ENCODE measurements around the gene CYP26C1. TPM values are rescaled to one million over a fixed set of nuclear protein-coding genes. Genes with fewer than 3 reads are reported as not detected.

The CYP26C1 gene
- total and polyA plus RNA-seq, 2 of the 4 experiments (the other 2 are of a cell fraction), result 0.02 TPM; not detected in 1

DNA sequence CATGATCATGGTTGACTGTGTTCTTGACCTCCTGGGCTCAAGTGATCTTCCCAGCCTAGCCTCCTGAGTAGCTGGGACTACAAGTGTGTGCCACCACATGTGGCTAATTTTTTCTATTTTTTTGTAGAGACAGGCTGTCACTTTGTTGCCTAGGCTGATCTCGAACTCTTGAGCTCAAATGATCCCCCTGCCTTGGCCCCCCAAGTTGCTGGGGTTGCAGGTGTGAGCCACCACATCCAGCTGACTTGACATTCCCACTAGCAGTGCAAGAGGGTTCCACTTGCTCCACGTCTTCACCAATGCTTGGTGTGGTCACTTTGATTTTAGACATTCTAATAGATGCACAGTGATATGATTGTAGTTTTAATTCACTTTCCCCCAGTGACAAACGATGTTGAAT, 38.2 kb downstream of the CYP26C1 start:
- Histone ChIP-seq H3K27me3 (ENCODE audit: control insufficient read depth, insufficient read depth, low read length) (peaks cover 9% of the 10 kb centered on the region), H3K79me1 (ENCODE audit: low read depth in 1 of 2, low read length in 2 of 2) (no peaks in the 10 kb centered on the region), H3K23ac (ENCODE audit: low read depth, low read length) (no peak overlapping the region), H2BK20ac (ENCODE audit: low read depth, low read length) (no peak overlapping the region), H2AK5ac (ENCODE audit: low read depth, low read length) (no peak overlapping the region), H3K4ac (ENCODE audit: low read depth, low read length) (no peak overlapping the region), H3K9ac (ENCODE audit: low read depth, low read length) (no peak overlapping the region), H3K18ac (ENCODE audit: low read depth, low read length) (no peak overlapping the region), H4K91ac (ENCODE audit: insufficient read depth, low read depth, low read length) (no peak overlapping the region), H2AFZ (replicated peaks; ENCODE audit: low read length, poor library complexity) (no peak overlapping the region), H3K4me2 (ENCODE audit: low read depth, low read length) (no peak overlapping the region), H3K27ac (ENCODE audit: insufficient read depth, low read length) (no peak overlapping the region), H4K5ac (ENCODE audit: low read depth, low read length) (no peak overlapping the region), H3K14ac (replicated peaks; ENCODE audit: low read depth, low read length) (no peak overlapping the region), H3K56ac (ENCODE audit: extremely low read depth, insufficient read depth, low read length) (no peak overlapping the region), H4K8ac (ENCODE audit: low read depth in 2 of 2, low read length in 2 of 2) (no peak overlapping the region), H2AK9ac (replicated peaks; ENCODE audit: low read depth, low read length, poor library complexity) (no peak overlapping the region), H4K20me1 (ENCODE audit: insufficient read depth, low read length) (no peaks in the 10 kb centered on the region), H3K4me1 (ENCODE audit: control insufficient read depth, insufficient read depth, low read length) (no peaks in the 10 kb centered on the region), H3K36me3 (ENCODE audit: control insufficient read depth, insufficient read depth, low read length) (no peaks in the 10 kb centered on the region), H2BK15ac (ENCODE audit: low read depth, low read length) (no peak overlapping the region), H2BK120ac (ENCODE audit: low read depth, low read length) (no peak overlapping the region), H2BK5ac (ENCODE audit: low read depth, low read length, poor library complexity, severe bottlenecking) (no peak overlapping the region), H3K9me3 (ENCODE audit: control insufficient read depth, insufficient read depth, low read length) (no peaks in the 10 kb centered on the region), H3K4me3 (ENCODE audit: insufficient read depth, low read depth, low read length) (no peak overlapping the region), H3K9me1 (ENCODE audit: insufficient read depth, low read length) (no peaks in the 10 kb centered on the region; the same call in 1 of the 2 replicates)
- DNase-seq (no peak), ATAC-seq (ENCODE audit: low read depth) (no peak)
- dilution Hi-C loops (cut with HindIII; ENCODE audit: low sequenced_read_pairs, unreplicated experiment), result no loop called here
- ChIA-PET CTCF (no interaction called here), POLR2A (ENCODE audit: unreplicated experiment) (no interaction called here)
- TF ChIP-seq BHLHE40 (IDR thresholded peaks at IDR 0.05; ENCODE audit: low read depth, low read length), result no peak
- TF ChIP-seq, protein P1, sequence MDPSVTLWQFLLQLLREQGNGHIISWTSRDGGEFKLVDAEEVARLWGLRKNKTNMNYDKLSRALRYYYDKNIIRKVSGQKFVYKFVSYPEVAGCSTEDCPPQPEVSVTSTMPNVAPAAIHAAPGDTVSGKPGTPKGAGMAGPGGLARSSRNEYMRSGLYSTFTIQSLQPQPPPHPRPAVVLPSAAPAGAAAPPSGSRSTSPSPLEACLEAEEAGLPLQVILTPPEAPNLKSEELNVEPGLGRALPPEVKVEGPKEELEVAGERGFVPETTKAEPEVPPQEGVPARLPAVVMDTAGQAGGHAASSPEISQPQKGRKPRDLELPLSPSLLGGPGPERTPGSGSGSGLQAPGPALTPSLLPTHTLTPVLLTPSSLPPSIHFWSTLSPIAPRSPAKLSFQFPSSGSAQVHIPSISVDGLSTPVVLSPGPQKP (IDR thresholded peaks at IDR 0.05; ENCODE audit: borderline replicate concordance, low read depth, low read length), result no peak
- TF ChIP-seq MAFK (IDR thresholded peaks at IDR 0.05; ENCODE audit: low read depth, low read length), result no peak
- TF ChIP-seq CHD1 (IDR thresholded peaks at IDR 0.05; ENCODE audit: low read depth, low read length), result no peak
- TF ChIP-seq POLR2A (IDR thresholded peaks at IDR 0.05; ENCODE audit: low read depth, low read length), result no peak
- TF ChIP-seq NFE2L2 (IDR thresholded peaks at IDR 0.05; ENCODE audit: low read depth, low read length), result no peak
- no peak for TF ChIP-seq RCOR1 (IDR thresholded peaks at IDR 0.05; ENCODE audit: insufficient replicate concordance, low read length)
- TF ChIP-seq SMC3 (IDR thresholded peaks at IDR 0.05; ENCODE audit: low read depth, low read length), result no peak
- no peak for TF ChIP-seq FOS (IDR thresholded peaks at IDR 0.05; ENCODE audit: low read depth, low read length)
- intact Hi-C loops (cut with micrococcal nuclease), result no loop called here
- in situ Hi-C loops (cut with MboI; ENCODE audit: low sequenced_read_pairs), result no loop called here
- BruUV-seq (replicated peaks), result no TSS peak
- no CpG with 5 or more reads among the region's 3 CpGs for WGBS, 2 experiments (ENCODE audit: extremely low coverage in 2 of 2, insufficient read length in 1 of 2)
